SW480 (cell line): ENCODE data around the gene DRD3.

Source experiments
- DNase-seq: peaks from one replicate; pipeline ENCODE4 v3.0.0-alpha.2; 2016; ENCODE audit warnings: low spot score

DRD3 gene

GRCh38 chr3:114179575-114179974 is 723 bp upstream of the DRD3 start:
- peak; percentile 50 for DNase-seq

GRCh38 chr3:114176890-114177289 is 2.0 kb downstream of the DRD3 start:
- DNase-seq: no peak

GRCh38 chr3:114176487-114176886 is 2.4 kb downstream of the DRD3 start:
- no peak for DNase-seq

- no peak for DNase-seq
These were observed 3.5 kb downstream of the DRD3 start for GRCh38 chr3:114175204-114175987.

- no peak for DNase-seq
These were observed 7.2 kb downstream of the DRD3 start for GRCh38 chr3:114171677-114172076.

GRCh38 chr3:114168150-114168549 is 10.7 kb downstream of the DRD3 start:
- no peak for DNase-seq

- no peak for DNase-seq
These were observed 21.5 kb downstream of the DRD3 start for GRCh38 chr3:114157321-114157720.

GRCh38 chr3:114155370-114155821 is 23.5 kb downstream of the DRD3 start:
- DNase-seq: peak; percentile 16

- no peak for DNase-seq
These were observed 24.5 kb downstream of the DRD3 start for GRCh38 chr3:114154321-114154821.

- peak; percentile 76 for DNase-seq
These were observed 26.2 kb downstream of the DRD3 start for GRCh38 chr3:114152519-114153151.

- no peak for DNase-seq
These were observed 27.8 kb downstream of the DRD3 start for GRCh38 chr3:114151091-114151490.

- no peak for DNase-seq
These were observed 31.6 kb downstream of the DRD3 start for GRCh38 chr3:114147251-114147650.

- no peak for DNase-seq
These were observed 33.8 kb downstream of the DRD3 start for GRCh38 chr3:114144909-114145688.

- no peak for DNase-seq
These were observed 35.0 kb downstream of the DRD3 start for GRCh38 chr3:114143817-114144216.

GRCh38 chr3:114139836-114140235 is 39.0 kb downstream of the DRD3 start:
- DNase-seq: no peak

GRCh38 chr3:114133947-114134346 is 44.9 kb downstream of the DRD3 start:
- no peak for DNase-seq

GRCh38 chr3:114132500-114132899 is 46.4 kb downstream of the DRD3 start:
- DNase-seq: no peak

GRCh38 chr3:114128826-114129225 is 50.0 kb downstream of the DRD3 start:
- DNase-seq: no peak

GRCh38 chr3:114128231-114128630 is 50.6 kb downstream of the DRD3 start:
- DNase-seq: no peak

- no peak for DNase-seq
These were observed 51.3 kb downstream of the DRD3 start for GRCh38 chr3:114127517-114127916.

GRCh38 chr3:114126461-114126860 is 52.4 kb downstream of the DRD3 start:
- DNase-seq: no peak

GRCh38 chr3:114122027-114122709 is 56.7 kb downstream of the DRD3 start:
- no peak for DNase-seq
